BLaER1 (cell line): Measurements from ENCODE around the gene NFATC2IP.
"Not testable (repeated sequence)": the region's sequence is repeated elsewhere in the genome, so short reads cannot be mapped to it uniquely, and the experiment has no call there.

Source experiments
- H3K27ac ChIP-seq: shearing (Covaris generic); formaldehyde crosslinking; 2 replicates; pipeline ENCODE4 v1.8.1; 2022
- H3K27me3 ChIP-seq: shearing (Covaris generic); formaldehyde crosslinking; 2 replicates; pipeline ENCODE4 v1.8.1; 2022
- H3K36me3 ChIP-seq: shearing (Covaris generic); formaldehyde crosslinking; 2 replicates; pipeline ENCODE4 v1.8.1; 2022
- H3K4me1 ChIP-seq: shearing (Covaris generic); formaldehyde crosslinking; 2 replicates; pipeline ENCODE4 v1.8.1; 2022
- H3K4me2 ChIP-seq: shearing (Covaris generic); formaldehyde crosslinking; 2 replicates; pipeline ENCODE4 v1.8.1; 2022
- H3K4me3 ChIP-seq: shearing (Covaris generic); formaldehyde crosslinking; 2 replicates; pipeline ENCODE4 v1.8.1; 2022
- H3K9ac ChIP-seq: shearing (Covaris generic); formaldehyde crosslinking; 2 replicates; pipeline ENCODE4 v1.8.1; 2022
- H3K9me3 ChIP-seq: shearing (Covaris generic); formaldehyde crosslinking; 2 replicates; pipeline ENCODE4 v1.8.1; 2022
- H4K20me1 ChIP-seq: shearing (Covaris generic); formaldehyde crosslinking; 2 replicates; pipeline ENCODE4 v1.8.1; 2022
- Cebpa-rat ChIP-seq: shearing (Covaris generic); IDR thresholded peaks from 2 replicates; pipeline ENCODE4 v1.8.1; 2022

NFATC2IP gene

GRCh38 chr16:28958836-28959235 is 8.1 kb downstream of the NFATC2IP start:
- Histone ChIP-seq H3K27me3 (no peaks in the 10 kb centered on the region), H3K4me3 (no peak overlapping the region), H3K9ac (no peak overlapping the region), H3K4me1 (peaks cover under 1% of the 10 kb centered on the region; the same call in 1 of the 2 replicates), H4K20me1 (peaks cover 15% of the 10 kb centered on the region; the same call in 1 of the 2 replicates), H3K4me2 (no peak overlapping the region), H3K27ac (no peak overlapping the region), H3K9me3 (no peaks in the 10 kb centered on the region), H3K36me3 (peaks cover 98% of the 10 kb centered on the region)
- no peak for TF ChIP-seq Cebpa-rat

DNA sequence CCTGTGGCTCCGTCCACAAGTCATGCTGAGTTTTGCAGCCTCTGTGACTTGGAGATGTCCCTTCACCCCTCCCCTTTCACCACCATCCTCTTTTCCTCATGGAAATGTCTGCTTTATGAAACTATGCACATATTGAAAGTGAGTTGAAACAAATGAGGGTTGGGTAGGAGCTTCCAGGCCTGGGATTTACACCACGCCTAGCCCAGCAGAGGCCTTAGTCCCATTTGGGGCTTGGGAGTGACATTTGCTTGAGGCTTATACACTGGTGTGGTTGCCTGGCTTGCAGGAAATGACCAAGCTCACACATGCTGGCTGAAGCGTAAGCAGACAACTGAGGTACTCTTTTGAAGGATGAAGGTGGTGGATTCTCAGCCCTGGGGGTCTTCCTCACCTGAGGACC is 13.3 kb downstream of the NFATC2IP start:
- H3K4me2 ChIP-seq: no peak overlapping the region
- peaks cover 78% of the 10 kb centered on the region for H3K36me3 ChIP-seq
- no peaks in the 10 kb centered on the region for H3K9me3 ChIP-seq
- no peak overlapping the region for H3K4me3 ChIP-seq
- H3K4me1 ChIP-seq: no peaks in the 10 kb centered on the region
- no peak for TF ChIP-seq Cebpa-rat
- no peak overlapping the region for H3K27ac ChIP-seq
- H3K9ac ChIP-seq: no peak overlapping the region
- 0 out of 2 replicates have a peak, but pooled peaks cover 9% of the 10 kb centered on the region for H4K20me1 ChIP-seq
- no peaks in the 10 kb centered on the region for H3K27me3 ChIP-seq

DNA sequence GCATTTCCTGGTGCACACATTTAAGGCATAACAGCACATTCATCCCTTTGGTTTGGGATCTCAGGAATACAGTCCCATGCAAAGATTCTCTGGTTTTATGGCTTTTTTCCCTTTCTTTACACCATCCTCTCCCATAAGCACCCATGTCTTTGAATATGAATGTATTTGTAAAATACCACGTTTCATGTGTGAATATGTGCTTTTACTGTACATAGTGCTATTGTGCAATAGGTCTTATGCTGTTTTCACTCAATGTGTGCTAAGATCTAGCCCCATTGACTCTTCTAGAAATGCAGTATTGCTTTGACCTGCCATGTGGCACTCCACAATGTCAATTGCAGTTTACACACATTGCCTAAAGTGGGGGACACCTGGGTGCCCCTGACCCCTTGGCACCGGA is 13.8 kb downstream of the NFATC2IP start:
- 0 out of 2 replicates have a peak, but pooled peaks cover 9% of the 10 kb centered on the region for H4K20me1 ChIP-seq
- TF ChIP-seq Cebpa-rat: peak; percentile 39; the same call in 1 of the 2 replicates
- no peaks in the 10 kb centered on the region for H3K4me1 ChIP-seq
- H3K9ac ChIP-seq: no peak overlapping the region
- no peak overlapping the region for H3K4me3 ChIP-seq
- H3K9me3 ChIP-seq: no peaks in the 10 kb centered on the region
- no peak overlapping the region for H3K4me2 ChIP-seq
- no peak overlapping the region for H3K27ac ChIP-seq
- peaks cover 74% of the 10 kb centered on the region for H3K36me3 ChIP-seq
- H3K27me3 ChIP-seq: no peaks in the 10 kb centered on the region

GRCh38 chr16:28967156-28967555 is 16.4 kb downstream of the NFATC2IP start:
- 0 out of 2 replicates have a peak, but pooled peaks cover 9% of the 10 kb centered on the region for H4K20me1 ChIP-seq

DNA sequence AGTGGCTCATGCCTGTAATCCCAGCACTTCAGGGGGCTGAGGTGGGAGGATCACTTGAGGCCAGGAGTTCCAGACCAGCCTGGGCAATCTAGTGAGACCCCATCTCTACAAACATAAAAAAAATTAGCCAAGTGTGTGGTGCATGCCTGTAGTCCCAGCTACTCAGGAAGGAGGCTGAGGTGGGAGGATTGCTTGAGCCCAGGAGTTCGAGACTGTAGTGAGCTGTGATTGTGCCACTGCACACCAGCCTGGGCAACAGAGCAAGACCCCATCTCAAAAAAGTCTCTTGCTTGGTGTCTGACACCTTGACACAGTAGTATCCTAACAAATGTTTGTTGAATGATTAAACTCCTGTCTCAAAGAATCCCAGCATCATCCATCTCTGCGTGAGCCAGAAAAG is 19.0 kb downstream of the NFATC2IP start:
- not testable (repeated sequence) for H3K9ac ChIP-seq, H3K27ac ChIP-seq, H3K4me1 ChIP-seq, H3K9me3 ChIP-seq, H3K4me2 ChIP-seq, H4K20me1 ChIP-seq, H3K27me3 ChIP-seq, H3K4me3 ChIP-seq
- peaks cover 24% of the 10 kb centered on the region for H3K36me3 ChIP-seq

More at GRCh38 chr16:28967156-28967555, 16.4 kb downstream of the NFATC2IP start:
- Histone ChIP-seq H3K9ac (no peak overlapping the region), H3K4me3 (no peak overlapping the region), H3K4me2 (no peak overlapping the region), H3K4me1 (no peaks in the 10 kb centered on the region), H3K36me3 (peaks cover 49% of the 10 kb centered on the region), H3K9me3 (no peaks in the 10 kb centered on the region), H3K27ac (no peak overlapping the region), H3K27me3 (no peaks in the 10 kb centered on the region)
- no peak for TF ChIP-seq Cebpa-rat

- H3K27ac ChIP-seq: peak overlapping the region; percentile 87
- no peak for TF ChIP-seq Cebpa-rat
These were observed 23.3 kb downstream of the NFATC2IP start for GRCh38 chr16:28974007-28974436.

GRCh38 chr16:28974437-28975157 is 23.9 kb downstream of the NFATC2IP start, which contains the start of gene SPNS1:
Gene SPNS1 (plus strand): TSS chr16:28974778. CDS start chr16:28975152, 374 bp downstream.
- no peak for TF ChIP-seq Cebpa-rat
- H3K9me3 ChIP-seq: no peaks in the 10 kb centered on the region
- peaks cover 19% of the 10 kb centered on the region for H3K36me3 ChIP-seq
- no peaks in the 10 kb centered on the region for H4K20me1 ChIP-seq
- H3K4me3 ChIP-seq: peak within 1 kb of the TSS; percentile 96
- H3K4me2 ChIP-seq: peak within 1 kb of the TSS; percentile 99
- H3K27ac ChIP-seq: peak within 1 kb of the TSS; percentile 87
- H3K4me1 ChIP-seq: peaks cover 24% of the 10 kb centered on the region
- H3K27me3 ChIP-seq: no peaks in the 10 kb centered on the region
- peak within 1 kb of the TSS; percentile 88 for H3K9ac ChIP-seq

More at GRCh38 chr16:28974007-28974436, 23.3 kb downstream of the NFATC2IP start:
- peaks cover 13% of the 10 kb centered on the region for H3K36me3 ChIP-seq
- peak overlapping the region; percentile 96 for H3K4me3 ChIP-seq
- H3K4me2 ChIP-seq: peak overlapping the region; percentile 99
- H3K4me1 ChIP-seq: peaks cover 24% of the 10 kb centered on the region
- no peaks in the 10 kb centered on the region for H4K20me1 ChIP-seq
- H3K9me3 ChIP-seq: no peaks in the 10 kb centered on the region
- peak overlapping the region; percentile 88 for H3K9ac ChIP-seq
- H3K27me3 ChIP-seq: no peaks in the 10 kb centered on the region

DNA sequence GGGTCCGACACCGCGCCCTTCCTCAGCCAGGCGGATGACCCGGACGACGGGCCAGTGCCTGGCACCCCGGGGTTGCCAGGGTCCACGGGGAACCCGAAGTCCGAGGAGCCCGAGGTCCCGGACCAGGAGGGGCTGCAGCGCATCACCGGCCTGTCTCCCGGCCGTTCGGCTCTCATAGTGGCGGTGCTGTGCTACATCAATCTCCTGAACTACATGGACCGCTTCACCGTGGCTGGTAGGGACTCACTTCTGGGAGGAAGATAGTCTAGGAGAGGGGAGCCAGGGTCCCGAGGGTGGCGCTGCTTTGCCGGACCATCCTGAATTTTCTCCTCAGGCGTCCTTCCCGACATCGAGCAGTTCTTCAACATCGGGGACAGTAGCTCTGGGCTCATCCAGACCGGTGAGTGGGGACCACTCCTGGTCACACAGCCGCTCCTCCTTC is 24.4 kb downstream of the NFATC2IP start:
- Histone ChIP-seq H3K27ac (peak overlapping the region; percentile 87), H3K9me3 (no peaks in the 10 kb centered on the region), H3K4me3 (peak overlapping the region; percentile 96), H3K4me1 (peaks cover 24% of the 10 kb centered on the region), H3K9ac (peak overlapping the region; percentile 88), H3K36me3 (peaks cover 24% of the 10 kb centered on the region), H4K20me1 (no peaks in the 10 kb centered on the region), H3K27me3 (no peaks in the 10 kb centered on the region), H3K4me2 (peak overlapping the region; percentile 99)
- TF ChIP-seq Cebpa-rat: no peak

DNA sequence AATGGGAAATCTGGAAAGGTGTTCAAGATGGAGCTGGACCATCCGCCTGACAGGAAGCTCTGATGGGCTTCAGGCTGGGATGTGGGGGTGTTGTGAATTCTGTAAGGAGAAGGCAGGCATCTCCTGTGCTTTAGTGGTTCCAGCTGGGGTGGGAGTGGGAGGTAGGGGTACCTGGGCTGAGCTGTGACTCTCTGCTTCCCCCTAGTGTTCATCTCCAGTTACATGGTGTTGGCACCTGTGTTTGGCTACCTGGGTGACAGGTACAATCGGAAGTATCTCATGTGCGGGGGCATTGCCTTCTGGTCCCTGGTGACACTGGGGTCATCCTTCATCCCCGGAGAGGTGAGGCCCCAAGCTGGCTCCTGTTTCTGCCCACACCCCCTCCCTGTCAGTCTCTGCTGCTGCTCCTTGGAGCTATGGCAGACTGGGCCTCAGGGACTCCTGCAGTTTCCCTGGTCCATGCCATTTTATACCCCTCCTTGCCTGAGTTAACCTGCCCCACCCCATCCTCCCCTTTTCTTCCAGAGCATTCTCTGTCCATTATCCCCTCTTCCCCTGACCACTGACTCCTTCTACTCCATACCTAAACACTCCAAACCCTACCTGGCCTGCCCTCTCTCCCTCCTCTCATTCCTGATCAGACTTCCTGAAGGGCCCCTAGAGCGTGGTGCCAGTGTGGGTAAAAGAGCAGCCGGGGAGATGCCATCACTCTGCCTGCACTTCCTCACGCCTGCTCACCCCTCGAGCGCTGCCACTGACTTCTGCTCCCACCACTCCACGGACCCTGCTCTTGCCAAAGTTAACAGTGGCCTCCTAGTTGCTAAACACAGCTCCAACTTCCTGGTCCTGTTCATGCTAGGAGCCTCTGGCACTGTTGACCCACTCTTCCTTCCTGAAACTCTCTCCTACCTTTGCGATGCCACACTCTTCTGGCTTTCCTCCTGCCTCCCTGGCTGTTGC is 27.2 kb downstream of the NFATC2IP start:
- no peaks in the 10 kb centered on the region for H3K27me3 ChIP-seq
- H3K36me3 ChIP-seq: peaks cover 52% of the 10 kb centered on the region
- H3K9me3 ChIP-seq: no peaks in the 10 kb centered on the region
- TF ChIP-seq Cebpa-rat: no peak
- no peaks in the 10 kb centered on the region for H4K20me1 ChIP-seq
- no peak overlapping the region for H3K9ac ChIP-seq
- peaks cover 27% of the 10 kb centered on the region for H3K4me1 ChIP-seq
- no peak overlapping the region for H3K4me2 ChIP-seq
- no peak overlapping the region for H3K4me3 ChIP-seq
- H3K27ac ChIP-seq: no peak overlapping the region

DNA sequence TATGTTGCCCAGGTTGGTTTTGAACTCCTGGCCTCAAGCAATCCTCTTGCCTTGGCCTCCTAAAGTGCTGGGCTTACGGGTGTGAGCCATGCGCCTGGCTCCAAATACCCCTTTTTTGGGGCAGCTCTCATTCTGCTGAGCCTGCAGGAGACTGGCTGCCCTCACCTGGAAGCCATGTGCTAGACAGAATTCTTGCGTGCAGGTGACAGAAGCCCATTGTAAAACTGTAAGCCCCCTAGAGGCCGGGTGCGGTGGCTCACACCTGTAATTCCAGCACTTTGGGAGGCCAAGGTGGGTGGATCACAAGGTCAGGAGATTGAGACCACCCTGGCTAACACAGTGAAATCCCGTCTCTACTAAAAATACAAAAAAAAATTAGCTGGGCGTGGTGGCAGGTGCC is 29.6 kb downstream of the NFATC2IP start:
- not testable (repeated sequence) for H3K9ac ChIP-seq, H3K27ac ChIP-seq, H3K27me3 ChIP-seq, H3K4me2 ChIP-seq, H3K9me3 ChIP-seq, H3K4me3 ChIP-seq, H4K20me1 ChIP-seq
- peaks cover 39% of the 10 kb centered on the region for H3K4me1 ChIP-seq
- peaks cover 62% of the 10 kb centered on the region for H3K36me3 ChIP-seq
